PC-3 (cell line): ENCODE data around the gene PILRA.
"Not testable (repeated sequence)": the region's sequence is repeated elsewhere in the genome, so short reads cannot be mapped to it uniquely, and the experiment has no call there.

Source experiments
- EZH2 ChIP-seq: fragments of 300-600 bp; sonication (generic); IDR thresholded peaks from one replicate; pipeline ENCODE4 v1.6.1; 2017; ENCODE audit warnings: antibody characterized with exemption, mild to moderate bottlenecking, low read length; ENCODE audit not compliant: unreplicated experiment
- EZH2phosphoT487 ChIP-seq: fragments of 300-600 bp; sonication (generic); IDR thresholded peaks from 2 replicates; pipeline ENCODE4 v1.6.1; 2018; ENCODE audit warnings: mild to moderate bottlenecking, antibody characterized with exemption, low read length, borderline replicate concordance
- TF ChIP-seq, protein P1 (sequence below): fragments of 300-600 bp; sonication (generic); conservative IDR thresholded peaks from 2 replicates; pipeline ENCODE4 v1.5.1; 2017; ENCODE audit warnings: antibody characterized with exemption, low read depth, mild to moderate bottlenecking, low read length

DNA sequence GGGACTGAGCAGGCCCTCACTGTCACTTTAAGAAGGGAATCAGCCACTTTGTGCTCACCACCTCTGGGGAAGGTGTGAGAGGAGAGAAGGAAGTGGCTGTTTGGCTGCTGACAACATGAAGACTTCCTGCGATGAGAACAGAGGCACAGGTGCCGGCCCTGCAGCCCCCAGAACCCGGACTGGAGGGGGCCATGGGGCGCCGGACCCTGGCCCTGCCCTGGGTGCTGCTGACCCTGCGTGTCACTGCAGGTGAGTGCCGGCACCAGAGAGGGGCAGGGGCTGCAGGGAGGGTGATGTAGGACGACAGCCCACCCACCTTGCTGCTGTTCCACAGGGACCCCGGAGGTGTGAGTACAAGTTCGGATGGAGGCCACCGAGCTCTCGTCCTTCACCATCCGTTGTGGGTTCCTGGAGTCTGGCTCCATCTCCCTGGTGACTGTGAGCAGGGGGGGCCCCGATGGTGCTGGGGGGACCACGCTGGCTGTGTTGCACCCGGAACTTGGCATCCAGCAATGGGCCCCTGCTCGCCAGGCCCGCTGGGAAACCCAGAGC lies 21.0 kb upstream of the PILRA start:
- TF ChIP-seq, protein P1, sequence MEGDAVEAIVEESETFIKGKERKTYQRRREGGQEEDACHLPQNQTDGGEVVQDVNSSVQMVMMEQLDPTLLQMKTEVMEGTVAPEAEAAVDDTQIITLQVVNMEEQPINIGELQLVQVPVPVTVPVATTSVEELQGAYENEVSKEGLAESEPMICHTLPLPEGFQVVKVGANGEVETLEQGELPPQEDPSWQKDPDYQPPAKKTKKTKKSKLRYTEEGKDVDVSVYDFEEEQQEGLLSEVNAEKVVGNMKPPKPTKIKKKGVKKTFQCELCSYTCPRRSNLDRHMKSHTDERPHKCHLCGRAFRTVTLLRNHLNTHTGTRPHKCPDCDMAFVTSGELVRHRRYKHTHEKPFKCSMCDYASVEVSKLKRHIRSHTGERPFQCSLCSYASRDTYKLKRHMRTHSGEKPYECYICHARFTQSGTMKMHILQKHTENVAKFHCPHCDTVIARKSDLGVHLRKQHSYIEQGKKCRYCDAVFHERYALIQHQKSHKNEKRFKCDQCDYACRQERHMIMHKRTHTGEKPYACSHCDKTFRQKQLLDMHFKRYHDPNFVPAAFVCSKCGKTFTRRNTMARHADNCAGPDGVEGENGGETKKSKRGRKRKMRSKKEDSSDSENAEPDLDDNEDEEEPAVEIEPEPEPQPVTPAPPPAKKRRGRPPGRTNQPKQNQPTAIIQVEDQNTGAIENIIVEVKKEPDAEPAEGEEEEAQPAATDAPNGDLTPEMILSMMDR, result not testable (repeated sequence)
- not testable (repeated sequence) for TF ChIP-seq EZH2, EZH2phosphoT487
